ENCODE data around the gene AP2S1. TPM values are rescaled to one million over a fixed set of nuclear protein-coding genes. Genes with fewer than 3 reads are reported as not detected.

The AP2S1 gene
- total RNA-seq, 1 donor from 2014 or later = 101 TPM

DNA sequence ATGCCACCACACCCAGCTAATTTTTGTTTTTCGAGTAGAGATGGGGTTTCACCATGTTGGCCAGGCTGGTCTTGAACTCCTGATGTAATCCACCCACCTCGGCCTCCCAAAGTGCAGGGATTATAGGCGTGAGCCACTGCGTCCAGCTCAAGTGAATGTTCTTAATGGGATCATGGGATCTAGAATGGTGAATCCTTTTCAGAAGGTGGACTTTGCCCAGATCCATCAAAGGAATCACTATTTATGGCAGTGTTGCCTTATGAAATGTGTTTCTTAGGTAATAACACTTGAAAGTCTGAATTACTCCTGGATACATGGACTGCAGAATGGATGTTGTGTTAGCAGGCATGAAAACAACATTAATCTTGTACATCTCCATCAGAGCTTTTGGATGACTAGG lies 30.4 kb upstream of the AP2S1 start:
- intact Hi-C loops (cut with DNase I) = no loop called here
- TF ChIP-seq, protein P1, sequence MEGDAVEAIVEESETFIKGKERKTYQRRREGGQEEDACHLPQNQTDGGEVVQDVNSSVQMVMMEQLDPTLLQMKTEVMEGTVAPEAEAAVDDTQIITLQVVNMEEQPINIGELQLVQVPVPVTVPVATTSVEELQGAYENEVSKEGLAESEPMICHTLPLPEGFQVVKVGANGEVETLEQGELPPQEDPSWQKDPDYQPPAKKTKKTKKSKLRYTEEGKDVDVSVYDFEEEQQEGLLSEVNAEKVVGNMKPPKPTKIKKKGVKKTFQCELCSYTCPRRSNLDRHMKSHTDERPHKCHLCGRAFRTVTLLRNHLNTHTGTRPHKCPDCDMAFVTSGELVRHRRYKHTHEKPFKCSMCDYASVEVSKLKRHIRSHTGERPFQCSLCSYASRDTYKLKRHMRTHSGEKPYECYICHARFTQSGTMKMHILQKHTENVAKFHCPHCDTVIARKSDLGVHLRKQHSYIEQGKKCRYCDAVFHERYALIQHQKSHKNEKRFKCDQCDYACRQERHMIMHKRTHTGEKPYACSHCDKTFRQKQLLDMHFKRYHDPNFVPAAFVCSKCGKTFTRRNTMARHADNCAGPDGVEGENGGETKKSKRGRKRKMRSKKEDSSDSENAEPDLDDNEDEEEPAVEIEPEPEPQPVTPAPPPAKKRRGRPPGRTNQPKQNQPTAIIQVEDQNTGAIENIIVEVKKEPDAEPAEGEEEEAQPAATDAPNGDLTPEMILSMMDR (IDR thresholded peaks at IDR 0.05) = no peak

DNA sequence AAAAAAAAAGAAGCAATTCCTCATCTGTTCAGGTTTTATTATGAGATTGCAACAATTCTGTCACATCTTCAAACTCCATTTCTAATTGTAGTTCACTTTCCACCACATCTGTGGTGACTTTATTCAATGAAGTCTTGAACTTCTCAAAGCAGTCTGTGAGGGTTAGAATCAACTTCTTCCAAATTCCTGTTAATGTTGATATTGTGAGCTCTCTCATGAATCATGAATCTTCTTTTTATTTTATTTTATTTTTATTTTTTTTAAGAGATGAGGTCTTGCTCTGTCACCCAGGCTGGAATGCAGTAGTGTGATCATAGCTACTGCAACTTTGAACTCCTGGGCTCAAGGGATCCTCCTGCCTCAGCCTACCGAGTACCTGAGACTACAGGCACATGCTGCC lies 29.8 kb upstream of the AP2S1 start:
- Histone ChIP-seq H3K36me3 (no peaks in the 10 kb centered on the region), H3K9me3 (no peaks in the 10 kb centered on the region), H3K27ac (no peak overlapping the region), H3K27me3 (no peaks in the 10 kb centered on the region), H3K4me1 (no peaks in the 10 kb centered on the region), H3K4me3 (no peak overlapping the region)
- DNase-seq (no peak), ATAC-seq (no peak)
- TF ChIP-seq, protein P1 (IDR thresholded peaks at IDR 0.05) = no peak
- intact Hi-C loops (cut with DNase I) = no loop called here

More for the DNA sequence above, 30.4 kb upstream of the AP2S1 start:
- ATAC-seq (no peak), DNase-seq (no peak)
- Histone ChIP-seq H3K36me3 (no peaks in the 10 kb centered on the region), H3K27me3 (no peaks in the 10 kb centered on the region), H3K9me3 (no peaks in the 10 kb centered on the region), H3K27ac (no peak overlapping the region), H3K4me1 (no peaks in the 10 kb centered on the region), H3K4me3 (no peak overlapping the region)

DNA sequence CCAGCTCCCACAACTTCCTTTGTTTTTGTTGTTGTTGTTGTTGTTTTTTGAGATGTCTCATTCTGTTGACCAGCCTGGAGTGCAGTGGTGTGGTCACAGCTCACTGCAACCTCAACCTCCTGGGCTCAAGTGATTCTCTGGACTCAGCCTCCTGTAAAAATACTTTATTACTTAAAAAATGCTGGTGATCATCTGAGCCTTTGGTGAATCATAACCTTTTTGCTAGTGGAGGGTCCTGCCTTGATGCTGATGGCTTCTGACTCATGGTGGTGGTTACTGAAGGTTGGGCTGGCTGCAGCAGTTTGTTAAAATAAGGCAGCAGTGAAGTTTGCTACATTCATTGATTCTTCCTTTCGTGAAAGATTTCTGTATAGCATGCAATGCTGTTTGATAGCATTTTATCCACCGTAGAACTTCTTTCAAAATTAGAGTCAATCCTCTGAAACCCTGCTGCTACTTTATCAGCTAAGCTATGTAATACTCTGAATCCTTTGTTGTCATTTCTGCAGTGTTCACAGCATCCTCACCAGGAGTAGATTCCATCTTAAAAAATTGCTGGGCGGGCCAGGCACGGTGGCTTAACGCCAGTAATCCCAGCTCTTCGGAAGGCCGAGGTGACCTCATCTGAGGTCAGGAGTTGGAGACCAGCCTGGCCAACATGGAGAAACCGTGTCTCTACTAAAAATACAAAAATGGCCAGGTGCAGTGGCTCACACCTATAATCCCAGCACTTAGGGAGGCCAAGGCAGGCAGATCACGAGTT lies 28.1 kb upstream of the AP2S1 start:
- intact Hi-C loops (cut with DNase I) = no loop called here
- no peak overlapping the region for H3K4me3 ChIP-seq
- TF ChIP-seq, protein P1 (IDR thresholded peaks at IDR 0.05) = no peak

DNA sequence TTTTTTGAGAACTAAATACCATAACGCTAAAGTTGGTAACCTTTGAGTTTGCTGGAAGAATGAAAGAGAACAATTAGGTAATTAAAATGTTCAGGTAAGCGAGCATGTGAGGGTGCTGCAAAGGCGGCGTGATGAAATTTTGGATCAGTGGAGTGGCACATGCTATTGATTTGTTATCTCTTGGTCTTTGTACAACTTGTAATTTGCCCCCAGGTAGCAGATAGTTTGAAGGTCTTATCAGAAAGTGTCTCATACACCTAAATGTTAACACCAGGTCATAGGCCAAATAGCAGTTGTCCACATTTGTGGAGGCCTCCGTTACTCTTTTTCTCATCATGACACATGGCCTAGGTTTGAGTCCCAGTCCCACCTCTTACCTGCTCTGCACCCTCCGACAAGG lies 25.0 kb upstream of the AP2S1 start:
- Histone ChIP-seq H3K27ac (no peak overlapping the region), H3K9me3 (no peaks in the 10 kb centered on the region), H3K4me1 (no peaks in the 10 kb centered on the region), H3K27me3 (no peaks in the 10 kb centered on the region), H3K4me3 (no peak overlapping the region), H3K36me3 (no peaks in the 10 kb centered on the region)
- DNase-seq (no peak), ATAC-seq (no peak)
- TF ChIP-seq, protein P1 (IDR thresholded peaks at IDR 0.05) = no peak
- intact Hi-C loops (cut with DNase I) = no loop called here

More for the DNA sequence above, 28.1 kb upstream of the AP2S1 start:
- Histone ChIP-seq H3K27ac (no peak overlapping the region), H3K9me3 (no peaks in the 10 kb centered on the region), H3K36me3 (no peaks in the 10 kb centered on the region), H3K4me1 (no peaks in the 10 kb centered on the region), H3K27me3 (no peaks in the 10 kb centered on the region)
- DNase-seq (no peak), ATAC-seq (no peak)

DNA sequence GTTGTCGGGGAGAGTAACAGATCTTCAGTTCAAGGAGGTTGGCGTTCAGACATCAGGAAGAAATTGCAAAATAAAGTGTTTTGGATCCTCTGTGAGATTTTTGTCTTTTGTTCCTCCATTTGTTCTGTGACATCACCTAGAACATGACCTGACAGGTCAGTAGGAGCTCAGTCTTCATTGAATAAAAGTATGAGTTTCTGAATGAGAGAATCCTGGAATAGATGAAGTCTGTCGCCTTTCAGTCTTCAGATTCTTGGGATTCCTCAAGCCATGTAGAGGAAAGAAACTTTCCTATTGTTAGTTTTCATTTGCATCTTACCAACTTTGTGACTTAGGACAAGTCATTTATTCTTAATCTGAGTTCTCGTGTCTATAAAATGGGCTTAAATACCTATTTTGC lies 24.6 kb upstream of the AP2S1 start:
- Histone ChIP-seq H3K4me1 (no peaks in the 10 kb centered on the region), H3K36me3 (no peaks in the 10 kb centered on the region), H3K4me3 (no peak overlapping the region), H3K27me3 (no peaks in the 10 kb centered on the region), H3K27ac (no peak overlapping the region), H3K9me3 (no peaks in the 10 kb centered on the region)
- intact Hi-C loops (cut with DNase I) = no loop called here
- TF ChIP-seq, protein P1 (IDR thresholded peaks at IDR 0.05) = no peak
- DNase-seq (no peak), ATAC-seq (no peak)

All from upper lobe of right lung (tissue), 1 donor.